ENCODE results near the gene PRKG1.

PRKG1 gene

GRCh38 chr10:51075873-51076229 is 1.6 kb downstream of the PRKG1 start:
- H3K27ac ChIP-seq = no peak overlapping the region
- TF ChIP-seq ZFX (IDR thresholded peaks at IDR 0.05; ENCODE audit: borderline replicate concordance) = no peak
- TF ChIP-seq, protein P1, sequence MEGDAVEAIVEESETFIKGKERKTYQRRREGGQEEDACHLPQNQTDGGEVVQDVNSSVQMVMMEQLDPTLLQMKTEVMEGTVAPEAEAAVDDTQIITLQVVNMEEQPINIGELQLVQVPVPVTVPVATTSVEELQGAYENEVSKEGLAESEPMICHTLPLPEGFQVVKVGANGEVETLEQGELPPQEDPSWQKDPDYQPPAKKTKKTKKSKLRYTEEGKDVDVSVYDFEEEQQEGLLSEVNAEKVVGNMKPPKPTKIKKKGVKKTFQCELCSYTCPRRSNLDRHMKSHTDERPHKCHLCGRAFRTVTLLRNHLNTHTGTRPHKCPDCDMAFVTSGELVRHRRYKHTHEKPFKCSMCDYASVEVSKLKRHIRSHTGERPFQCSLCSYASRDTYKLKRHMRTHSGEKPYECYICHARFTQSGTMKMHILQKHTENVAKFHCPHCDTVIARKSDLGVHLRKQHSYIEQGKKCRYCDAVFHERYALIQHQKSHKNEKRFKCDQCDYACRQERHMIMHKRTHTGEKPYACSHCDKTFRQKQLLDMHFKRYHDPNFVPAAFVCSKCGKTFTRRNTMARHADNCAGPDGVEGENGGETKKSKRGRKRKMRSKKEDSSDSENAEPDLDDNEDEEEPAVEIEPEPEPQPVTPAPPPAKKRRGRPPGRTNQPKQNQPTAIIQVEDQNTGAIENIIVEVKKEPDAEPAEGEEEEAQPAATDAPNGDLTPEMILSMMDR (IDR thresholded peaks at IDR 0.05) = no peak

DNA sequence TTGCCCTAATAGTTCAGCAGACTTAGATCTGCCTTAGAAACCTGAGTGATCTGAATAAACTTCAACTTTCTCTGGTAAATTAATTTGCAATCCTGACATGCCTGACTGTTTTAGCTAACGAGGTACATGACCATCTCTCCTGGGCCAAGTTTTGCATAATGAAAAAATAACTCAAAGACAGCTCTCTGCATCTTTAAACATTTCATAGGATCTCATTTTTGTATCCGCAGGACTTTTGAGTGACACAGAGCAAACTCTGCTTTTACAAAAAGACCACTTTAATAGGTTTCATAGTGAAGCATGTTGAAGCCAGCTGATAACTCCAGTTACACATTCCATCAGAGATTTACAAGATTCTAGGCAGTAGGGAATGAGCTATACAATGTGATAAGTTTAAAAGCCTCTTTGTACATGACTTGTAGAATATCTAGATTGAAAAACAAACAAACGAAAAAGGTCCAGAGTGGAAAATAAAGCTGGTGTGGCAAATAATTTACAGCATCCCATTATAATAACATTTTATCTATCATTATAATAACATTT is 2.1 kb downstream of the PRKG1 start:
- H3K27ac ChIP-seq = no peak overlapping the region
- TF ChIP-seq, protein P1 (IDR thresholded peaks at IDR 0.05) = no peak
- TF ChIP-seq ZFX (IDR thresholded peaks at IDR 0.05; ENCODE audit: borderline replicate concordance) = no peak

GRCh38 chr10:51077074-51077473 is 2.8 kb downstream of the PRKG1 start:
- H3K27ac ChIP-seq = no peak overlapping the region
- TF ChIP-seq, protein P1 (IDR thresholded peaks at IDR 0.05) = no peak
- TF ChIP-seq ZFX (IDR thresholded peaks at IDR 0.05; ENCODE audit: borderline replicate concordance) = no peak

- TF ChIP-seq, protein P1 (IDR thresholded peaks at IDR 0.05) = no peak
- TF ChIP-seq ZFX (IDR thresholded peaks at IDR 0.05; ENCODE audit: borderline replicate concordance) = no peak
- no peak overlapping the region for H3K27ac ChIP-seq
These were observed 3.2 kb downstream of the PRKG1 start for GRCh38 chr10:51077507-51077906.

- no peak overlapping the region for H3K27ac ChIP-seq
- TF ChIP-seq ZFX (IDR thresholded peaks at IDR 0.05; ENCODE audit: borderline replicate concordance) = no peak
- TF ChIP-seq, protein P1 (IDR thresholded peaks at IDR 0.05) = no peak
These were observed 5.0 kb downstream of the PRKG1 start for GRCh38 chr10:51079331-51079730.

DNA sequence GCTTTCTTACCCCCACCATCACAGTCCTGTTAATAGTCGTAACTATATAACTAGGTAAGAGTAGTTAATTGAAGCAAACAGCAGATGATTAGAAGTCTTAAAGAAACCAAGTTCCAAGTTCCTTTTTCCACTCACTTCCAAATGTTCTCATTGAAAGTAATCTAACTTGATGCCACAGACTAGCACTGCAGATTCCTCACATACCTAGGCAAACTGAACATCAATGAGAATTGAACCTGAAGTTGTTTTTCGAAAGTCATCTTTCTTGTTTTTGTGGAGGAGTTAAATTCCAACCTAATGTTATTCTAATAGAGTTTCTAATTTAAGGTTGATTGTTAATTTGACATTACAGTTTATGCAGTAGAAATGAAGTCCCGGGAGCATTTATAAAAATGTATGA is 5.5 kb downstream of the PRKG1 start:
- TF ChIP-seq ZFX (IDR thresholded peaks at IDR 0.05; ENCODE audit: borderline replicate concordance) = no peak
- TF ChIP-seq, protein P1 (IDR thresholded peaks at IDR 0.05) = no peak
- no peak overlapping the region for H3K27ac ChIP-seq

DNA sequence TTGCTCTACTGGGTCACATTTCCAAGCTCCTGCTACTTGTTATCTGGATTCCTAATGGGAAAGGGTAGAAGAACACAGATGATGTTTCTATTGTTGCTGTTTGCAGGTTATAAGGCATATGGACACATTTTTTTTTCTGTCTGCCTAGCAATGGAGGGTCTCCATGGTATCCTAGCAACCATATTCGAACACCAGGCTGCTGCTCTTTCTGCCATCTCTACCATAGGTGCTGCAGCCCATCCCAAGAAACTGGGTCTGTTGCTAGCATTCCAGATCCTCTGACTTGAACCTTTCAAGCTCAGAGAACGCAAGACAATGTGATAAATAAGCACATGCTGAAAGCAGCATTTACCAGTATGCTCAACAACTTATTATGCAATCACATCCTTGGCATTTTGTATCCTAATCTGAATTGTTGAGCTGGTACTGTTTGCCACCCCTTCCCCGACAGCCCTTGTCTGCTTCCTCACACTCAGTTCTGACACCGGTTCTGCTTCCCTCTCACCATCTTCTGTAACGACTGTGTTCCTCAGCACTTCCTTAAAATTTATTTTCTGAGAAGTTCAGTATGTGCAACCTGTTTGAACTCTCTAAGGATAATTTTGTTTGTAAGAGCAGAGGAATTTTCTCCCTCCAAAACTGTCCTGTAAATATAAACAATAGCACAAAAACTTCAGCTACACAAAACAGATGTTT is 6.2 kb downstream of the PRKG1 start:
- no peak overlapping the region for H3K27ac ChIP-seq
- TF ChIP-seq, protein P1 (IDR thresholded peaks at IDR 0.05) = no peak
- no peak for TF ChIP-seq ZFX (IDR thresholded peaks at IDR 0.05; ENCODE audit: borderline replicate concordance)
